Measurements from ENCODE around the gene PLCB4.

The PLCB4 gene

DNA sequence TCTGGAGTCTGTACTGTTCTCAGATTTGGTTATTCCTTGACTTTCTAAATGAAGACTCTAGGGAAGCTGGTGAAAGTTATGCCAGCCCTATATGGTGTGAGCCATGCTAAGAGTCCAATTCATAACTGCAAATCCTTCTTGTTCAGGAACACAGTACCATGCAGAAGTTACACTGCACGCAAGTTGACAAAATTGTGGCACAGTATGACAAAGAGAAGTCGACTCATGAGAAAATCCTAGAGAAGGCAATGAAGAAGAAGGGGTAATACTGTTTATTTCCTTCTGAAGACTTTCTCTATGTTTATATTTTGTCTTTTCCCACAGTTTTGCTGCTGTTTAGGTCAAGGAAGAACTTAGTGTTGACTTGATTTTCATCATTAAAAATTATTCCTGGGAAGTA, 384.3 kb downstream of the PLCB4 start:
- no peak for DNase-seq (ENCODE audit: low spot score)

- no peak for DNase-seq (ENCODE audit: low spot score)
These were observed 385.9 kb downstream of the PLCB4 start for GRCh38 chr20:9454791-9455190.

GRCh38 chr20:9457136-9457535, 388.2 kb downstream of the PLCB4 start:
- DNase-seq (ENCODE audit: low spot score), result no peak

DNA sequence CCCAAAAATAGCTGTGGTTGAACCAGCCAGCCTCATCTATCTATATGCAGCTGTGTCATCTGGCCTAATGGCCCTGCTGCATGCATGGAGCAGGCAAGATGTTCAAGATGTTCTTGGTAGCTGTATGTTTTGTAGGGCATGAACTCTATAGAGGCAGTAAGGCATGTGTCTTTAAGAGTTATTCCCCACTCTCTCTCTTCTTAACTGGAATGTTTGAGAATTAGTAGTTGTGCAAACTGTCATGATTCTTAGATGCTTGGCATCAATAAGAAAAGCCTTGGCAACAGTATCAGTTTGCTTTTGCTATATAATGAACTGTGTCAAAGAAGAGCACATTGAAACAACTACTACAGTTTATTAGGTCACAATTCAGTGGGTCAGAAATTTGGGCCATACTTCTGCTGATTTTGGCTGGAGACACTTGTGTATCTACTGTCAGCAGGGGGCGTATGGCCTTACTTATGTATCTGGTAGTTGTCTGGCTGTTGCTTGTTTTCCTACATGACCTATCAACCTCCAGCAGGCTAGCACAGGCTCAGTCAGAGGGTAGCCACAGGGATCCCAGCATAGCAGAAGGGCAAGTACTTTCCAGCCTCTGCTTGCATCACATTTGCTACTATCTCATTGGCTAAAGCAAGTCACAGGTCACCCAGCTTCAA, 389.4 kb downstream of the PLCB4 start:
- DNase-seq (ENCODE audit: low spot score), result no peak

GRCh38 chr20:9460518-9460917, 391.6 kb downstream of the PLCB4 start:
- DNase-seq (ENCODE audit: low spot score), result no peak

GRCh38 chr20:9467995-9468394, 399.1 kb downstream of the PLCB4 start:
- no peak for DNase-seq (ENCODE audit: low spot score)

DNA sequence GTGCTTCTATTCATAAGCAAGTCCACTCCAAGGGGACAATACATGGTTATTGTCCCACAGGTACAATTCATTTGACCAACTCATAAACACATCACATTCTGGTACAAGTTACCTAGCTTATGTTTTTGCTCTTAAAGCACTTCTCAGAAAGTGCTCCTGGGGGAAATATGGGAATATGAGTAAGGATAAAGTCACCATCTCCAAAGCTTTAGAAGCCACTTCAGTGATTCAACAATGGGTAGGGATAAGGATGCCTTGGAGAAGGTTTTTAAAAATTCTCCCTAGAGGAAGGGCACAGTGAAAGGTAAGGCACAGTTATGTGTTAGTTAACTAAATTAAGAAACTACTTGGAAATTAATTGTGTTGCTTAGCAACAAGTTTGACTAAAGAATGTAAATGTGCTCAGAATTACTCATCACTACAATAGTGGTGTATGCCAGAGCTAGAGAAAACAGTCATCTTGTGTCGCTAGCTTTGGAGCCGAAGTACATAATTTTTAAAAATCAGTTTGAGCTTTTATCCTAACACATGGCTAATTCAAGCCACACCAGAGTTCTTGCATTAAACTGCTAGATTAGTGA, 406.0 kb downstream of the PLCB4 start:
- DNase-seq (ENCODE audit: low spot score), result no peak

- no peak for DNase-seq (ENCODE audit: low spot score)
These were observed 406.6 kb downstream of the PLCB4 start for GRCh38 chr20:9475456-9475855.

- no peak for DNase-seq (ENCODE audit: low spot score)
These were observed 407.3 kb downstream of the PLCB4 start for GRCh38 chr20:9476174-9476573.

- no peak for DNase-seq (ENCODE audit: low spot score)
These were observed 407.8 kb downstream of the PLCB4 start for GRCh38 chr20:9476637-9477036.

DNA sequence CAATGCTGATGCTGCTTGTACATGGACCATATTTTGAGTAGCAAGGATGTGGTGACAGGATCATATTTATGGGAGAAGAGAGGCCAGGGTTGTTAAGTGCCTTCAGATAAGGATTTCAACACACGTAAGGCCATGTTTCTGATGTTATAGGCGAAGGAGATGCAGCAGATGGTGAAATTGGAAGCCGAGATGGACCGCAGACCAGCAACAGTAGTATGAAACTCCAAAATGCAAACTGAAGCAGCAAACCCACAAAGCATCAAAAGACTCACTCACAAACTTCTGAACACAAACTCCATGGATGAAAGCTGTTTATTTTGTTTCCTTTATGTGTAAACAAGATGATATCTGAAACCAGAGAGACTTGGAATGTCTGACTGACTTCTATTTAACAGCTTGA, 409.9 kb downstream of the PLCB4 start:
- no peak for DNase-seq (ENCODE audit: low spot score)

DNA sequence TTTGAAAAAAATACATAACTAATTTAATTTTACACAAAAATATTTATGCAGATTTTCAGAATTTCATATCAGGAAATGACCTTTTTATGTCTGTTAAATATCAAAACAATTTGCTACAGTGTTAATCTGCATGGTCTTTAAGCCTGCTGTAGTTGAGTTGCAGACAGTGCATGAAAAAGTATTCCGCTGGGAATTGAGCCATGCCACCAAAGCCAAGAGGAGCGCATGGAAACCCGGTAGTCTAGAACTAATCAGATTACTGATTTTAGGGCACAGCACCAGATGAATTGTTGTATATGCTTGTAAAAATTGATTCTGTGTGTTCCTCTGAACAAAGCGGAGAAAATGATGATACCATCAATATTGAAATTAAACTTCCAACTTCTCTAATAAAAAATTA, 411.2 kb downstream of the PLCB4 start:
- no peak for DNase-seq (ENCODE audit: low spot score)

GRCh38 chr20:9482180-9482579, 413.3 kb downstream of the PLCB4 start:
- no peak for DNase-seq (ENCODE audit: low spot score)

DNA sequence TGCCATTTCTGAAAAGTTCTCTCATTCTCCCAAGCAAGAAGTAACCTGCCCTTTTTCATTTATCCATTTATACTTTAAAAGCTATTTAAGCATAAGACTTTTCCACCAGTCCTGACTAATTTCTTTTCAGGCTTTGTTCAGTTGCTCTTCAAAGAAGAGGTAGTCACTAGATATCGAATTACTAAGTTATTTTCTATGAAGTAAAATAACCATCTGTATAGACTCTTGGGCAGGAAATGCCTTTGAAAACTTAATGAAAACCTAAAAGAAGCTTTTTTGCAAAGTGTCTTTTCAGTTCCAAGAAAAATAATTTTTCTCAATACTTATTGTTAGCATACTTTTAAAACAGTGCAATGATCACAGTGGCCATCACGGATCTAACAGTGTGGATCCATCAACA, 414.2 kb downstream of the PLCB4 start:
- DNase-seq (ENCODE audit: low spot score), result no peak

- DNase-seq (ENCODE audit: low spot score), result no peak
These were observed 416.9 kb downstream of the PLCB4 start for GRCh38 chr20:9485614-9486340.

GRCh38 chr20:9487231-9487630, 418.3 kb downstream of the PLCB4 start:
- DNase-seq (ENCODE audit: low spot score), result no peak

- no peak for DNase-seq (ENCODE audit: low spot score)
These were observed 419.2 kb downstream of the PLCB4 start for GRCh38 chr20:9488063-9488462.

GRCh38 chr20:9490161-9490560, 421.3 kb downstream of the PLCB4 start:
- DNase-seq (ENCODE audit: low spot score), result no peak

DNA sequence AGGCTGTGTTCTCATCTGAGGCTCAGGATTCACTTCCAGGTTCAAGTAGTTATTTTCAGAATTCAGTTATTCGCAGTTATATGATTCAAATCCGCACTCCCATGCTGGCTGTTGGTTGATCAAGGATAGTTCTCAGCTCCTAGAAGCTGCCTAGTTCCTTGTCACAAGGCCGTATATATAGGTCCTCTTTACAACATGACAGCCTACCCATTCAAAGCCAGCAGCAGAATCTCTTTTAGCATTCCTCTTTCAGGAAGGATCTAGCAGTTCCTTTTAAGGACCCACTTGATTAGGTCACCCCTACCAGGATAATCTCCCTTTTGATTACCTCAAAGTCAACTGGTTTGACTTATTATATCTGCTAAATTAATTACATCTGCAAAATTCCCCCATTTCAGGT, 421.7 kb downstream of the PLCB4 start:
- DNase-seq (ENCODE audit: low spot score), result no peak

DNA sequence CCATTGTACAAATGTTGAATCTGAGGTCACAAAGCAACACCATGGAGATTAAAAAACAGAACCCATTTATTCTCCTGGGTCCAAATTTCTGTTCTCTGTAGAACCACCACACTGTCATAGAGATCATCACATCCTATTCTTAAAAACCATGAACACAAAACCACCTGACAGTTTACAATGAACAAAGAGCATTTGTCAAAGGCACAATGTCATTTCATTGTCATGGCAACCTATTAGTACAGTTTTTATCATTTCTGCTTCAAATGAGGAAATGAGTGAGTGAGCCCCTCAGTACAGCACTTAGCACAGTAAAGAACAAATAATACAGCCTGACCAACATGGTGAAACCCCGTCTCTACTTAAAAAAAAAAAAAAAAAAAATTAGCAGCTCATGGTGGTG, 422.4 kb downstream of the PLCB4 start:
- no peak for DNase-seq (ENCODE audit: low spot score)

- DNase-seq (ENCODE audit: low spot score), result no peak
These were observed 423.2 kb downstream of the PLCB4 start for GRCh38 chr20:9492067-9492466.

DNA sequence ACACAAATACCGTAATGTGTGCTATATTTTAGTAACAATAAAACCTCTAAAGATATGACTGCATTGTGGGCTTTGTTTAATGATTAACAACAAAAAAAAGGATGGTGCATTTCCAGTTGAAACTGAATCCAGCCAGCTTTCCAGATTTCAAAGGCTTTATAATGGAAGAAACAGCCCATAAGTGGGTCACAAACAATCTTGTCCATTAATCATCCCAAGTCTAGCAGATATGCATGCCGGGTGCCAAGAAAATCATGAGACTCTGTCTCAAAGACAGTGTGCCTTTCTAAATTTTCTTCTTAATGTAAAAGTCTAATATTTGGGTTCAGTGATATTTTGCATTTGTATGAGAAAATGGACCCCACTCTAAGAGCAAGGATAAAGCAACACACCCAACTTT, 424.9 kb downstream of the PLCB4 start:
- DNase-seq (ENCODE audit: low spot score), result no peak

- no peak for DNase-seq (ENCODE audit: low spot score)
These were observed 426.8 kb downstream of the PLCB4 start for GRCh38 chr20:9495701-9496100.

- DNase-seq (ENCODE audit: low spot score), result no peak
These were observed 427.3 kb downstream of the PLCB4 start for GRCh38 chr20:9496155-9496554.

Data from activated CD4-positive, alpha-beta T cell treated with anti-CD3 and anti-CD28 coated beads, Interleukin-2, Interleukin-4, amounts not matched to agents 100 ng/mL and 50 ng/mL, durations not matched to agents 16 hours and 8 hours (primary cell).